Tibial nerve (tissue), 4 donors: ENCODE data around the gene CCL13.

Source experiments
- CTCF ChIP-seq, 5 experiments: fragments of 200-600 bp in 3 of 5; fragments of 450-650 bp in 2 of 5; sonication (generic) in 3 of 5; IDR thresholded peaks; one replicate each; pipeline ENCODE4 v1.5.1; 2016 to 2019; ENCODE audit warnings: antibody characterized with exemption in 5 of 5, mild to moderate bottlenecking in 3 of 5, moderate library complexity in 2 of 5
- EP300 ChIP-seq, 2 donors: sonication (generic); formaldehyde crosslinking; IDR thresholded peaks; one replicate each; pipeline ENCODE4 v1.6.1; 2017; ENCODE audit warnings: antibody characterized with exemption in 2 of 2, mild to moderate bottlenecking in 1 of 2
- POLR2A ChIP-seq, 2 donors: fragments of 450-650 bp; IDR thresholded peaks; one replicate each; pipeline ENCODE4 v1.6.1; 2017; ENCODE audit warnings: antibody characterized with exemption in 2 of 2, mild to moderate bottlenecking in 2 of 2, moderate library complexity in 2 of 2

DNA sequence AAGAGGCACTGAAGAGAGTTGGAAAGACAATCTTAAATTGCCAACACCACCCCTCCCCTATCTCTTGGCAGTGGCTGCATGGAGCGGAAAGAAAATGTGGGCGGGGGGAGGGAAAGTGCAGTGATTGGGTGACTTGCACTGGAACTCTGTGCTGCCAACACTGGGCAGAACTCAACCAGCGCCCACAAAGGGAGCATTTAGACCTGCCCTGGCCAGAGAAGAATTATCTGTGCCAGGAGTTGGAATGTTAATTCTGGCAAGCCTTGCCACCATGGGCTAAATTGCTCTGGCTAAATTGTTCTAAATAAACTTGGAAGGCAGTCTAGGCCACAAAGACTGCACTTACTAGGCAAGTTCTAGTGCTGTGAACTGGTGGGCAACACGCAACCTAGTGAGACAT lies 6.5 kb upstream of the CCL13 start:
- TF ChIP-seq POLR2A (IDR thresholded peaks at IDR 0.05) (no peak), CTCF (IDR thresholded peaks at IDR 0.05) (no peak), EP300 (IDR thresholded peaks at IDR 0.05) (no peak)
